ENCODE measurements around the gene CCDC191. TPM values are rescaled to one million over a fixed set of nuclear protein-coding genes. Genes with fewer than 3 reads are reported as not detected.

Gene CCDC191
- total RNA-seq, 2 experiments from 2014 or later, result 3.6 to 3.7 TPM

DNA sequence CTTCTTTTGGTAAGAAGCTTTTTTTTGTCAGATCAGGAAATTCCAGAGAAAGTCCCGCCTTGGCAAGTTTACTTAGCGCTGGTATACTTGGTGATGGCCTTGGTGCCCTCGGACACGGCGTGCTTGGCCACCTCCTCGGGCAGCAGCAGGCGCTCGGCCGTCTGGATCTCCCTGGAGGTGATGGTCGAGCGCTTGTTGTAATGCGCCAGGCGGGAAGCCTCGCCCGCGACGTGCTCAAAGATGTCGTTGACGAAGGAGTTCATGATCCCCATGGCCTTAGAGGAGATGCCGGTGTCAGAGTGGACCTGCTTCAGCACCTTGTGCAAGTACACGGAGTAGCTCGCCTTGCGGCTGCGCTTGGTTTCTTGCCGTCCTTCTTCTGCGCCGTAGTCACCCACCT, 46.9 kb upstream of the CCDC191 start:
- peaks cover 10% of the 10 kb centered on the region for H3K27me3 Mint-ChIP-seq
- H3K4me3 ChIP-seq (ENCODE audit: low read length), result no peak overlapping the region
- intact Hi-C loops (cut with DNase I, micrococcal nuclease), result no loop called here
- H3K4me1 Mint-ChIP-seq (ENCODE audit: low read depth), result no peaks in the 10 kb centered on the region
- ATAC-seq (ENCODE audit: poor library complexity) (no peak), DNase-seq (no peak)
- TF ChIP-seq, protein P1, sequence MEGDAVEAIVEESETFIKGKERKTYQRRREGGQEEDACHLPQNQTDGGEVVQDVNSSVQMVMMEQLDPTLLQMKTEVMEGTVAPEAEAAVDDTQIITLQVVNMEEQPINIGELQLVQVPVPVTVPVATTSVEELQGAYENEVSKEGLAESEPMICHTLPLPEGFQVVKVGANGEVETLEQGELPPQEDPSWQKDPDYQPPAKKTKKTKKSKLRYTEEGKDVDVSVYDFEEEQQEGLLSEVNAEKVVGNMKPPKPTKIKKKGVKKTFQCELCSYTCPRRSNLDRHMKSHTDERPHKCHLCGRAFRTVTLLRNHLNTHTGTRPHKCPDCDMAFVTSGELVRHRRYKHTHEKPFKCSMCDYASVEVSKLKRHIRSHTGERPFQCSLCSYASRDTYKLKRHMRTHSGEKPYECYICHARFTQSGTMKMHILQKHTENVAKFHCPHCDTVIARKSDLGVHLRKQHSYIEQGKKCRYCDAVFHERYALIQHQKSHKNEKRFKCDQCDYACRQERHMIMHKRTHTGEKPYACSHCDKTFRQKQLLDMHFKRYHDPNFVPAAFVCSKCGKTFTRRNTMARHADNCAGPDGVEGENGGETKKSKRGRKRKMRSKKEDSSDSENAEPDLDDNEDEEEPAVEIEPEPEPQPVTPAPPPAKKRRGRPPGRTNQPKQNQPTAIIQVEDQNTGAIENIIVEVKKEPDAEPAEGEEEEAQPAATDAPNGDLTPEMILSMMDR (IDR thresholded peaks at IDR 0.05), result no peak
- no peak overlapping the region for H3K27ac Mint-ChIP-seq
- no peak overlapping the region for H3K27ac ChIP-seq (ENCODE audit: low read depth in 1 of 2, low read length in 2 of 2)
- no peak overlapping the region for H3K4me3 Mint-ChIP-seq
- no peaks in the 10 kb centered on the region for H3K9me3 Mint-ChIP-seq
- H3K4me1 ChIP-seq (ENCODE audit: insufficient read depth, low read length), result no peaks in the 10 kb centered on the region
- no peaks in the 10 kb centered on the region for H3K9me3 ChIP-seq (ENCODE audit: control insufficient read depth in 1 of 2, insufficient read depth in 1 of 2, low read length in 2 of 2)
- H3K36me3 Mint-ChIP-seq (ENCODE audit: low read depth), result no peaks in the 10 kb centered on the region
- CTCF ChIA-PET, result no interaction called here
- H3K27me3 ChIP-seq (ENCODE audit: control insufficient read depth in 1 of 2, insufficient read depth in 2 of 2, low read length in 2 of 2), result no peaks in the 10 kb centered on the region
- POLR2A ChIA-PET, result no interaction called here
- H3K36me3 ChIP-seq (ENCODE audit: insufficient read depth, low read length), result no peaks in the 10 kb centered on the region

DNA sequence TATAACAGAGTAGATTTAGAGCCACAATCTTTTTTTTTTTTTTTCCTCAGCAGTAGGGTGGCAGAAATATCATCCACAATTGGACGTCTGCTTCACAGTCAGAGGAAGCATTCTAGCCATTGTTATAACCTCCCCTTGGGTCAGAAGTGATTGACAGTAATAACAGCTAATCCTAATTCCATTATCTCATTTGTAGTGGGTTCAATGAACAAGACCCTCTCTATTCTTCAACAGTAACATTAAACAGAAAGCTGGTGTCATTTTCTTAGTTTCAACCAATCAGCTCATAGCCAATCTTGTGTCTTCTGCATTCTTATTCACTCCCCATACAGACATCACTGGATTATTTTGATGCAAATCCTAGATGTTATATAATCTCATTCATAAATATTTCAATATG, 44.8 kb upstream of the CCDC191 start:
- Mint-ChIP-seq H3K4me1 (ENCODE audit: low read depth) (no peaks in the 10 kb centered on the region), H3K27me3 (peaks cover 10% of the 10 kb centered on the region), H3K36me3 (ENCODE audit: low read depth) (no peaks in the 10 kb centered on the region), H3K9me3 (no peaks in the 10 kb centered on the region), H3K27ac (no peak overlapping the region), H3K4me3 (no peak overlapping the region)
- Histone ChIP-seq H3K4me3 (ENCODE audit: low read length) (no peak overlapping the region), H3K27ac (ENCODE audit: low read depth in 1 of 2, low read length in 2 of 2) (no peak overlapping the region), H3K4me1 (ENCODE audit: insufficient read depth, low read length) (no peaks in the 10 kb centered on the region), H3K27me3 (ENCODE audit: control insufficient read depth in 1 of 2, insufficient read depth in 2 of 2, low read length in 2 of 2) (no peaks in the 10 kb centered on the region), H3K9me3 (ENCODE audit: control insufficient read depth in 1 of 2, insufficient read depth in 1 of 2, low read length in 2 of 2) (no peaks in the 10 kb centered on the region), H3K36me3 (ENCODE audit: insufficient read depth, low read length) (no peaks in the 10 kb centered on the region)
- CTCF ChIA-PET, result interaction anchor here (0.7 kb wide), 3 partner anchors 8 to 1563 kb away, joined by 3 read pairs; no protein-coding TSS in a partner anchor
- intact Hi-C loops (cut with DNase I, micrococcal nuclease), result no loop called here
- no peak for DNase-seq
- POLR2A ChIA-PET, result no interaction called here
- TF ChIP-seq, protein P1 (IDR thresholded peaks at IDR 0.05), result no peak
- no peak for ATAC-seq (ENCODE audit: poor library complexity)

DNA sequence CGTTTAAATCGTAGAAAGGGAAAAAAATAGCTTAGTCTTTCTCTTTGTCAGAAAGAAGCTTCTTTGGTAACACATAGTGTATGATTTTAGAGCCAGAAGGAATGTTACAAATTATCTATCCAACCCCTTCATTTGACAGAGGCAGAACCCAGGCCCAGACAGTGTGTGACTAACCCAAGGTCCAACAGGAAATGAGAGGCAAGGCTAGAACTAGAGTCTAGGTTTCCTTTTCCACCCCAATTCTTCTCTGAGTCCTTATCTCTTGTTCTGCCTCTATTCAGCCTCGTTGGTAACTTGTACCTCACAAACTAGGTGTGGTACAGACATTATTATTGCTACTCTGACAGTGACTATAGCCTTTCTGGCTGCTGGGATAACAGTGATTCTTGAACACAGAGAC, 39.5 kb upstream of the CCDC191 start:
- intact Hi-C loops (cut with DNase I, micrococcal nuclease), result no loop called here
- peaks cover 4% of the 10 kb centered on the region for H3K27me3 Mint-ChIP-seq
- Histone ChIP-seq H3K4me1 (ENCODE audit: insufficient read depth, low read length) (no peaks in the 10 kb centered on the region), H3K27me3 (ENCODE audit: control insufficient read depth in 1 of 2, insufficient read depth in 2 of 2, low read length in 2 of 2) (no peaks in the 10 kb centered on the region), H3K4me3 (ENCODE audit: low read length) (no peak overlapping the region), H3K9me3 (ENCODE audit: control insufficient read depth in 1 of 2, insufficient read depth in 1 of 2, low read length in 2 of 2) (no peaks in the 10 kb centered on the region), H3K36me3 (ENCODE audit: insufficient read depth, low read length) (no peaks in the 10 kb centered on the region), H3K27ac (ENCODE audit: low read depth in 1 of 2, low read length in 2 of 2) (no peak overlapping the region)
- no peaks in the 10 kb centered on the region for H3K36me3 Mint-ChIP-seq (ENCODE audit: low read depth)
- no peaks in the 10 kb centered on the region for H3K4me1 Mint-ChIP-seq (ENCODE audit: low read depth)
- ChIA-PET CTCF (no interaction called here), POLR2A (no interaction called here)
- TF ChIP-seq, protein P1 (IDR thresholded peaks at IDR 0.05), result no peak
- ATAC-seq (ENCODE audit: poor library complexity), result no peak
- no peaks in the 10 kb centered on the region for H3K9me3 Mint-ChIP-seq
- DNase-seq, result no peak
- H3K4me3 Mint-ChIP-seq, result no peak overlapping the region
- no peak overlapping the region for H3K27ac Mint-ChIP-seq
